OCI-LY1 (cell line): Measurements from ENCODE around the gene WHRN.

Experiments used
- EZH2 ChIP-seq: fragments of 200-600 bp; sonication (generic), shearing (Covaris generic); IDR thresholded peaks from 2 replicates; pipeline ENCODE4 v1.8.0; 2017; ENCODE audit warnings: borderline replicate concordance, mixed run types, mild to moderate bottlenecking, antibody characterized with exemption, low read length, moderate library complexity, mixed read lengths
- TF ChIP-seq, protein P1 (sequence below): fragments of 200-600 bp; sonication (generic), shearing (Covaris generic); IDR thresholded peaks from 2 replicates; pipeline ENCODE4 v1.5.1; 2017; ENCODE audit warnings: mild to moderate bottlenecking, antibody characterized with exemption, low read length, moderate library complexity, mixed read lengths

GRCh38 chr9:114367772-114368569 lies 137.3 kb downstream of the WHRN start:
- TF ChIP-seq, protein P1, sequence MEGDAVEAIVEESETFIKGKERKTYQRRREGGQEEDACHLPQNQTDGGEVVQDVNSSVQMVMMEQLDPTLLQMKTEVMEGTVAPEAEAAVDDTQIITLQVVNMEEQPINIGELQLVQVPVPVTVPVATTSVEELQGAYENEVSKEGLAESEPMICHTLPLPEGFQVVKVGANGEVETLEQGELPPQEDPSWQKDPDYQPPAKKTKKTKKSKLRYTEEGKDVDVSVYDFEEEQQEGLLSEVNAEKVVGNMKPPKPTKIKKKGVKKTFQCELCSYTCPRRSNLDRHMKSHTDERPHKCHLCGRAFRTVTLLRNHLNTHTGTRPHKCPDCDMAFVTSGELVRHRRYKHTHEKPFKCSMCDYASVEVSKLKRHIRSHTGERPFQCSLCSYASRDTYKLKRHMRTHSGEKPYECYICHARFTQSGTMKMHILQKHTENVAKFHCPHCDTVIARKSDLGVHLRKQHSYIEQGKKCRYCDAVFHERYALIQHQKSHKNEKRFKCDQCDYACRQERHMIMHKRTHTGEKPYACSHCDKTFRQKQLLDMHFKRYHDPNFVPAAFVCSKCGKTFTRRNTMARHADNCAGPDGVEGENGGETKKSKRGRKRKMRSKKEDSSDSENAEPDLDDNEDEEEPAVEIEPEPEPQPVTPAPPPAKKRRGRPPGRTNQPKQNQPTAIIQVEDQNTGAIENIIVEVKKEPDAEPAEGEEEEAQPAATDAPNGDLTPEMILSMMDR = no peak
- no peak for TF ChIP-seq EZH2
